GM21717 (cell line): Measurements from ENCODE around the gene CFAP251.

Experiments
- ATAC-seq: cut with Tn5 transposase; IDR thresholded peaks from one replicate; pipeline ENCODE4 v1.9.1; 2021; ENCODE audit warnings: mild to moderate bottlenecking, moderate library complexity; ENCODE audit not compliant: unreplicated experiment

The CFAP251 gene

DNA sequence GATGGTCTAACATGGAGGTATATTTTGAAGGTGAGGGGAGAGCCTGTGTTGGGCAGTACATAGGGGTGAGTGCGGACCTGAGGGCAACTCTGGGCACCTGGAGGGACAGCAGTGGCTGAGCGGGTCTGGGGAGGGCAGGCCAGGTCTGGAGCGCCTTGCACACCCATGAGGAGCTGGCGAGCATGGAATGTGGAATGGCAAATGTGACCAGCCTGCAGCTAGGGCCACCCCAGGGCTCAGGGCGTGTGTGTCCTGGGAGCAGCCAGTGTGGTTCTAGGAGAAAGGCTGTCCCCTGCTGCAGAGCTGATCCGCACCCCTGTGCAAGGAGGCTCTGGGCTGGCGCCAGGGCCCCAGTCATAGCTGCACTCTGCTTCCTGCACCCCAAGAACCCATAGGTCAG, 127.8 kb downstream of the CFAP251 start:
- ATAC-seq = no peak

DNA sequence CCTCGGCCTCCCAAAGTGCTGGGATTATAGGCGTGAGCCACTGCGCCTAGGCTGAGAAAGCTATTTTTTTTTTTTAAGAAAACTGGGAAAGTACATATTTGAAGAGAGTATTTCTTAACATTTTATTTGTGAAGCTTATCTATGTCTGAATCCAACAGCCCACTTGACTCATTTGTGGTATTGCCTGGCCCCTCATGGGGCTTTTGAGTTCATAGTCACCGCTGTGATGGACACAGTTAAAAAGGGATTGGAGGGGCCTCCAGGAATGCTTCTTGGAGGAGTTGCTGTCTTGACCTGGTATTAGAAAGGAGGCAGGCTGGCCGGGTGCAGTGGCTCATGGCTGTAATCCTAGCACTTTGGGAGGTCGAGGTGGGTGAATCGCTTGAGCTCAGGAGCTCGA, 129.8 kb downstream of the CFAP251 start:
- no peak for ATAC-seq

DNA sequence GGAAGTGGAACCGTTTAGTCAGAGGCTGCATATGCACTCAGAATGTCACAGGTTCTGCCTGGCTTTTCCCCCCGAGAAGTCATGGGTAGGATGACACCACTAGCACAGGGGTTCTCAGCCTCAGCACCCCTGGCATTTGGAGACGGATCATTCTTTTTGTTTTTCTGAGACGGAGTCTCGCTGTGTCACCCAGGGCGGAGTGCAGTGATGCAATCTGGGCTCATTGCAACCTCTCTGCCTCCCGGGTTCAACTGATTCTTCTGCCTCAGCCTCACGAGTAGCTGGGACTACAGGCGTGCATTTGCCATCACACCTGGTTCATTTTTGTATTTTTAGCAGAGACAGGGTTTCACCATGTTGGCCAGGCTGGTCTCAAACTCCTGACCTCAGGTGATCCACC, 131.4 kb downstream of the CFAP251 start:
- no peak for ATAC-seq

- no peak for ATAC-seq
Observed at GRCh38 chr12:122050706-122051105, 132.3 kb downstream of the CFAP251 start.

- ATAC-seq = no peak
Observed at GRCh38 chr12:122051231-122051876, 133.0 kb downstream of the CFAP251 start.

DNA sequence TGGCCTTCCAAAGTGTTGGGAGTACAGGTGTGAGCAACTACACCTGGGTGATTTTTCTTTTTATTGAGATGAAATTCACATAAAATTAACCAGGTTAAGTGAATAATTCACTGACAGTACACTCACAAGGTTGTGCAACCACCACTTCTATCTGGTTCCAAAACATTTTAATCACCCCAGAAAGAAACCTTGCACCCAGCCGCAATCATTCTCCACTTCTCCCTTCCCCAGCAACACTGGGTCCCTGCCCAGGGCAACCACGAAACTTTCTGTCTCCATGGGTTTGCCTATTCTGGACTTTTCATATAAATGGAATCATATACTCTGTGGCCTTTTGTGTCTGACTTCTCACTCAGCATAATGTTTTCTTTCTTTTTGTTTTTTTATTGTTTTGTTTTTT, 133.9 kb downstream of the CFAP251 start:
- no peak for ATAC-seq
